ENCODE results near the gene SIPA1L3.
"Not testable (repeated sequence)": the region's sequence is repeated elsewhere in the genome, so short reads cannot be mapped to it uniquely, and the experiment has no call there.

Gene SIPA1L3

GRCh38 chr19:38018694-38019395 is 111.8 kb downstream of the SIPA1L3 start:
- no peak overlapping the region for H3K27ac ChIP-seq (ENCODE audit: low read depth, low read length)
- no peaks in the 10 kb centered on the region for H3K4me1 ChIP-seq (ENCODE audit: insufficient read depth, low read length)
- no peak overlapping the region for H3K9ac ChIP-seq (ENCODE audit: low read length)
- no peaks in the 10 kb centered on the region for H3K27me3 ChIP-seq (ENCODE audit: control insufficient read depth in 1 of 2, insufficient read depth in 2 of 2, low read length in 2 of 2)
- no peak overlapping the region for H3K4me3 ChIP-seq (ENCODE audit: low read depth in 1 of 2, low read length in 2 of 2)
- no peaks in the 10 kb centered on the region for H3K36me3 ChIP-seq (ENCODE audit: insufficient read depth, low read length)
- H3K9me3 ChIP-seq (ENCODE audit: low read length), result no peaks in the 10 kb centered on the region

DNA sequence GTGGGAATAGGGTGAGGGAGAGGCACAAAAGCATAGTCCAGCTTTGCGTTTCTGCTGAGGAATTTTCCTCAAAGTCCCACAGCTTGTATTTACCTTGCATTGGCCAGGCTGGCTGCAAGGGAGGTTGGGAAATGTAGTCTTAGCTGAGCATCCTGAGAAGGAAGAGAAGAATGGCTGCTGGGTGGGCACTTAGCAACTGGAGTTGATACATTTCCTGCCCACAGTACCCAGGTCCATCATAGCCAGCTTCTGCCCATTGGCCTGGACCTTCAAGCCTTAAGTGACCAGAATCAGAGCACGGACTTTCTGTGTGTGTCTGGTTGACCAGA is 112.4 kb downstream of the SIPA1L3 start:
- Histone ChIP-seq H3K27ac (ENCODE audit: low read depth, low read length) (no peak overlapping the region), H3K27me3 (ENCODE audit: control insufficient read depth in 1 of 2, insufficient read depth in 2 of 2, low read length in 2 of 2) (no peaks in the 10 kb centered on the region), H3K36me3 (ENCODE audit: insufficient read depth, low read length) (no peaks in the 10 kb centered on the region), H3K4me1 (ENCODE audit: insufficient read depth, low read length) (no peaks in the 10 kb centered on the region), H3K4me3 (ENCODE audit: low read depth in 1 of 2, low read length in 2 of 2) (no peak overlapping the region), H3K9ac (ENCODE audit: low read length) (no peak overlapping the region), H3K9me3 (ENCODE audit: low read length) (no peaks in the 10 kb centered on the region)

- Histone ChIP-seq H3K36me3 (ENCODE audit: insufficient read depth, low read length) (no peaks in the 10 kb centered on the region), H3K9ac (ENCODE audit: low read length) (no peak overlapping the region), H3K27ac (ENCODE audit: low read depth, low read length) (no peak overlapping the region), H3K9me3 (ENCODE audit: low read length) (no peaks in the 10 kb centered on the region), H3K4me3 (ENCODE audit: low read depth in 1 of 2, low read length in 2 of 2) (no peak overlapping the region), H3K27me3 (ENCODE audit: control insufficient read depth in 1 of 2, insufficient read depth in 2 of 2, low read length in 2 of 2) (no peaks in the 10 kb centered on the region), H3K4me1 (ENCODE audit: insufficient read depth, low read length) (no peaks in the 10 kb centered on the region)
These were observed 113.3 kb downstream of the SIPA1L3 start for GRCh38 chr19:38020311-38020710.

GRCh38 chr19:38021352-38021751 is 114.3 kb downstream of the SIPA1L3 start:
- no peaks in the 10 kb centered on the region for H3K9me3 ChIP-seq (ENCODE audit: low read length)
- H3K27me3 ChIP-seq (ENCODE audit: control insufficient read depth in 1 of 2, insufficient read depth in 2 of 2, low read length in 2 of 2), result no peaks in the 10 kb centered on the region
- no peak overlapping the region for H3K27ac ChIP-seq (ENCODE audit: low read depth, low read length)
- no peak overlapping the region for H3K9ac ChIP-seq (ENCODE audit: low read length)
- H3K4me3 ChIP-seq (ENCODE audit: low read depth in 1 of 2, low read length in 2 of 2), result no peak overlapping the region
- no peaks in the 10 kb centered on the region for H3K4me1 ChIP-seq (ENCODE audit: insufficient read depth, low read length)
- no peaks in the 10 kb centered on the region for H3K36me3 ChIP-seq (ENCODE audit: insufficient read depth, low read length)

DNA sequence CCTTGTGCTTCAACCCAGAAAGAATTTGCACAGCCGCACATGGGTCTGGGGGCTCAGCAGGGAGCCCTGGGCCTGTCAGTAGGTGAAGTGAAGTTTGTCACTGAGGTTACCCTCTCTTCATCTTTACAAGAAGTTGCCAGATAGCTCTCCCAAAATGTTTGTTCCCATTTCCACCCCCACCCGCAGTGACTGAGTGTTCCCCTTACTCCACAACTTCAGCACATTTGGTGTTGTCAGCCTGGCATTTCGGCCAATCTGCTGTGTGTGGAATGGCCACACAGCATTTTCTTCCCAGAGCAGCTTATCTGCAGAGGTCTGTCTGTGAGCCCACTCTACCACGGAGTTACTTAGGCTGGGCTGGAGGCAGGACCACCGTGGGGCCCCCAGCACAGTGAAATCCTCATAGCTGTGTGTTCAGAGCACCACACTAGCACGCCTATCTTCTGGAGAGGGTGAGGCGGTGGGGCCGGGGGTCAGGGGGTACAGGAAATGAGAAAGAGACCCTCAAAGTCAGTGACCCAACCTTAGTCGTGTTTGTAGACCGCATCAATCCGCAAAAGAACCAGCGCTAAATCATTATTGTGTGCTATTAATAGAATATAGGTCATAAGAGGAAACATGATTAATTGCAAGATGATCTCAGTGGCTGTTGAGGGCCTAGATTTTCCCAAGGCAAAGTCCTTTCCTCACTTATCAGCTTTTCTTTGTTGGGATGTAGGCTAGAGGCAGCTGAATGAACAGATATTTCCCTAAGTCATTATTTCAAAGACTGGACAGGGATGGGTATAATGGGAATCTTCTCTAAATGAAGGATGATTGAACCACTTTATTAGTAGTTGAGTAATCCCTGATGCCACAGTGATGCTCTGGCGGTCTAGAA is 116.0 kb downstream of the SIPA1L3 start:
- Histone ChIP-seq H3K27me3 (ENCODE audit: control insufficient read depth in 1 of 2, insufficient read depth in 2 of 2, low read length in 2 of 2) (no peaks in the 10 kb centered on the region), H3K36me3 (ENCODE audit: insufficient read depth, low read length) (no peaks in the 10 kb centered on the region), H3K9ac (ENCODE audit: low read length) (no peak overlapping the region), H3K4me3 (ENCODE audit: low read depth in 1 of 2, low read length in 2 of 2) (no peak overlapping the region), H3K27ac (ENCODE audit: low read depth, low read length) (no peak overlapping the region), H3K4me1 (ENCODE audit: insufficient read depth, low read length) (no peaks in the 10 kb centered on the region), H3K9me3 (ENCODE audit: low read length) (no peaks in the 10 kb centered on the region)

DNA sequence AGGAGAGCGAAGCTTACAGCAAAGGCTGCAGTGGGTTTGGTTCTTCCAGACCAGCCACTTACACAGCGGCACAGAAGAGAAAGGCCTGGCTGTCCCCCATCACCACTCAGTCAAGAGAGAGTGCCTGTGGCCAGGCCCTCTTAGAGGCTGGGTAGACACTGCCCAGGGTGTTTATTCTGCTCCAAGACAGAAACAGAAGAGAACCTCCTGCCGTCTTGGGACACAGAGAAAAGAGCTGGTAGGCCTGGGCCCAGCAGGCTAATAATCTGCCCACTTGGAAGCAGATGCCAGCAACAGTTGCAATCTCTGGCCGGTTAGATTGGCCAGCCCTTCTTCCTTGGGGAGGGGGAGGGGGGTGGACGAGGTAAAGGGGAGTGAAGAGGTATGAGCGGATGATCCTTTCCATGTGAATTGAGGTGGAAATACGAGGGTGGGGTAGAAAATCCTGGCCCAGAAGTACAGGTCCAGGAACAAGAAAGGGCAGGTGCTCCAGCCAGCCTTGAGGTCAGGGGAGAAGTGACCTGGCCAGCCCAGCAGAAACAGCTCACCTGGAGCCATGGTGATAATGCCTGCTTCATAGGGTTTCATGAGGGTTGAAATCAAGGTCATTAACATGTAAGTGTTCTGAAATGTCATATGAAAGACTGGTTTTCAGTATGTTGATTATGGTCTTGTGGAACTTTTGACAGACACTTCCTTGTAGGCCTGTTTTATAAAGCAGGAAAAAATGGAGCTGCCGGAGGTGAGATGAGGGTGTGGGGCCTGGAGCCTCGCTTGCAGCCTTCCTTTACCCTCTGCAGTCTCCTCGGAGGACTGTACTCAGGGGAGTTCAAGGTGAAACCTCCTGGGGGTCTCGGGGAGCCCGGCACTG is 116.9 kb downstream of the SIPA1L3 start:
- Histone ChIP-seq H3K4me1 (ENCODE audit: insufficient read depth, low read length) (no peaks in the 10 kb centered on the region), H3K27ac (ENCODE audit: low read depth, low read length) (no peak overlapping the region), H3K27me3 (ENCODE audit: control insufficient read depth in 1 of 2, insufficient read depth in 2 of 2, low read length in 2 of 2) (no peaks in the 10 kb centered on the region), H3K36me3 (ENCODE audit: insufficient read depth, low read length) (no peaks in the 10 kb centered on the region), H3K9me3 (ENCODE audit: low read length) (no peaks in the 10 kb centered on the region), H3K4me3 (ENCODE audit: low read depth in 1 of 2, low read length in 2 of 2) (no peak overlapping the region), H3K9ac (ENCODE audit: low read length) (no peak overlapping the region)

- Histone ChIP-seq H3K9ac (ENCODE audit: low read length) (no peak overlapping the region), H3K4me1 (ENCODE audit: insufficient read depth, low read length) (no peaks in the 10 kb centered on the region), H3K9me3 (ENCODE audit: low read length) (no peaks in the 10 kb centered on the region), H3K36me3 (ENCODE audit: insufficient read depth, low read length) (no peaks in the 10 kb centered on the region), H3K27ac (ENCODE audit: low read depth, low read length) (no peak overlapping the region), H3K4me3 (ENCODE audit: low read depth in 1 of 2, low read length in 2 of 2) (no peak overlapping the region), H3K27me3 (ENCODE audit: control insufficient read depth in 1 of 2, insufficient read depth in 2 of 2, low read length in 2 of 2) (no peaks in the 10 kb centered on the region)
These were observed 118.2 kb downstream of the SIPA1L3 start for GRCh38 chr19:38024992-38025908.

DNA sequence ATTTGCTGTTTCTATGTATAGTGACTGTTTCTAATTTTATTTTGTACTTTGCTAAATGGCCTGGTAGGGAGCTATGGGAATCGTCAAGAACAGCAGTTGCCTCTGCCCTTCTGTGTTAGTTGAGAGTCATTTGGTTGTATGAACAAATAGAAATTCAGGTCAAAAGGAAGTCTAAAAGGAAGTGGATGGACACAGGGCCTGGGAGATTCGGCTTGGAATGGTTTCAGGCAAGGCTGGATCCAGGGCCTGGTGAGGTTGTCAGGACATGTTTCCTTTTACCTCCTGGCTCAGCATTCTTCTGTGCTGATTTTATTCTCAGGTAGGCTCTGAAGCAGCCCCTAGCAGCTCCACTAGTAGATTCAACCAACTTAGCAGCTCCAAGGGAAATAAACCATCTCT is 118.9 kb downstream of the SIPA1L3 start:
- Histone ChIP-seq H3K27ac (ENCODE audit: low read depth, low read length) (no peak overlapping the region), H3K27me3 (ENCODE audit: control insufficient read depth in 1 of 2, insufficient read depth in 2 of 2, low read length in 2 of 2) (no peaks in the 10 kb centered on the region), H3K9ac (ENCODE audit: low read length) (no peak overlapping the region), H3K4me1 (ENCODE audit: insufficient read depth, low read length) (no peaks in the 10 kb centered on the region), H3K9me3 (ENCODE audit: low read length) (no peaks in the 10 kb centered on the region), H3K4me3 (ENCODE audit: low read depth in 1 of 2, low read length in 2 of 2) (no peak overlapping the region), H3K36me3 (ENCODE audit: insufficient read depth, low read length) (no peaks in the 10 kb centered on the region)

- Histone ChIP-seq H3K27me3 (ENCODE audit: control insufficient read depth in 1 of 2, insufficient read depth in 2 of 2, low read length in 2 of 2) (no peaks in the 10 kb centered on the region), H3K36me3 (ENCODE audit: insufficient read depth, low read length) (no peaks in the 10 kb centered on the region), H3K4me3 (ENCODE audit: low read depth in 1 of 2, low read length in 2 of 2) (no peak overlapping the region), H3K27ac (ENCODE audit: low read depth, low read length) (no peak overlapping the region), H3K9me3 (ENCODE audit: low read length) (no peaks in the 10 kb centered on the region), H3K9ac (ENCODE audit: low read length) (no peak overlapping the region), H3K4me1 (ENCODE audit: insufficient read depth, low read length) (no peaks in the 10 kb centered on the region)
These were observed 122.0 kb downstream of the SIPA1L3 start for GRCh38 chr19:38028913-38029510.

GRCh38 chr19:38030001-38030400 is 123.0 kb downstream of the SIPA1L3 start:
- H3K9ac ChIP-seq (ENCODE audit: low read length); H3K27ac ChIP-seq (ENCODE audit: low read depth, low read length); H3K4me1 ChIP-seq (ENCODE audit: insufficient read depth, low read length); H3K4me3 ChIP-seq (ENCODE audit: low read depth in 1 of 2, low read length in 2 of 2); H3K36me3 ChIP-seq (ENCODE audit: insufficient read depth, low read length); H3K9me3 ChIP-seq (ENCODE audit: low read length); H3K27me3 ChIP-seq (ENCODE audit: control insufficient read depth in 1 of 2, insufficient read depth in 2 of 2, low read length in 2 of 2): not testable (repeated sequence)
